ENCODE results near the gene GPR137C.
"Not testable (repeated sequence)": the region's sequence is repeated elsewhere in the genome, so short reads cannot be mapped to it uniquely, and the experiment has no call there.

GPR137C gene

DNA sequence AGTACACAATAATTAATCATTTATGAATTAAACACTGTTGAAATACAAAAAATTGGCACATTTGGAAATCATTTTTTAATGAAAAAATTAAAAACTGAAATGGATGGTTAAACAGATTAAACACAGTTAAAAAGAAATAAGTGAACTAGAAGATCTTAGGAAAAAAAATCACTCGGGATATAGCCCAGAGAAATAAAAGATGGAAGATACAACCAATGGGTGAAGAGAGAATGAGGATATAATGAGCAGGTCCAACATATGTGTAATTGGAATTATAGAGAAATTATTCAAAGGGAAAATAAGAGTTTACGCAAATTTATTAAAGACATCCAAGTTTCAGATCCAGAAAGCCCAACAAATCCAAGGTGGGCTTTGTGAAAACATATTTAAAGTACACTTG, 6.1 kb downstream of the GPR137C start:
- intact Hi-C loops (cut with DNase I) = loop anchor here (10.0 kb wide), 1 partner anchor 236 kb away; the partner anchor contains the start of gene GNPNAT1

DNA sequence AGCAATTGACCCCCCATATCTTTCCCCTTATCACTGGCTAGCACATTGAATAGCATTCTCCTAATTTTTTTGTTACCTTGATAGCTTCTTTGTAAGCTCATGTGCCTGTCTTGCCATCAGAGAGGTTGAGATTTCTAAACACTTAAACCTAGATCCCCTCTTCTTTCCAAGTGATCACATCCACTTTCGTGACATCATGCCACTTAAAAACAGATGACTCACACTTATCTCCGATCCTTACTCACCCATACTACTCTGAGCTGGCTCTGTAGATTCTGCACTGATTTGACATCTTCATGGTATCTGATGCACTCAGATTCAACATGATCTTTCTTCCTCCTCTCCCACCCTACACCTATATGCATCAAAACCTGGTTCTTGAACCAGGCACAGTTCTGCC, 10.5 kb downstream of the GPR137C start:
- no peak for DNase-seq
- intact Hi-C loops (cut with DNase I) = no loop called here

More for the DNA sequence above, 6.1 kb downstream of the GPR137C start:
- no peak for DNase-seq

DNA sequence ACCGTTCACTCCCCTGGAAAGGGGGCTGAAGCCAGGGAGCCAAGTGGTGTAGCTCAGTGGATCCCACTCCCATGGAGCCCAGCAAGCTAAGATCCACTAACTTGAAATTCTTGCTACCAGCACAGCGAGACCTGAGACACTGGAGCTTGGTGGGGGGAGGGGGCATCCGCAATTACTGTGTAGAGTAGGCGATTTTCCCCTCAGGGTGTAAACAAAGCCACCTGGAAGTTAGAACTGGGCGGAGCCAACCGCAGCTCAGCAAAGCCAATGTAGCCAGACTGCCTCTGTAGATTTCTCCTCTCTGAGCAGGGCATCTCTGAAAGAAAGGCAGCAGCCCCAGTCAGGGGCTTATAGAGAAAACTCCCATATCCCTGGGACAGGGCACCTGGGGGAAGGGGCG, 15.8 kb downstream of the GPR137C start:
- intact Hi-C loops (cut with DNase I) = not testable (repeated sequence)

DNA sequence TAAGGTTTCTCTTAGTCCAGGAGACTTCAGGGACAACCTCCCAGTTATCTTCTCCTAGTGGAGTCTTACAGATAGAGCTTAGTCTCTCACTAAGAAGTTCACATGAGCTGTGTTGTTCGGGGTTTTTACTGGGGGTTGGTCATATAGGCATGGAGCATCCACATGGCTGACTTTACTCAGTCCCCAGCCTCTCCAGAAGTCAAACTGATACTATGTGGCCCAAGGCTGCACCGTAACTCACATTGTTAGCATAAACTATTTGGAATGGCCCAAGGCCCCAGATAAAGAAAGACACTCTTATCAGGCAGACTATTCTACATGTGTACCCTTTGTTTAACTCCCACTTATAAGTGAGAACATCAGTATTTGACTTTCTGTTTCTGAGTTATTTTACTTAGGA, 23.2 kb downstream of the GPR137C start:
- intact Hi-C loops (cut with DNase I) = no loop called here
- no peak for DNase-seq

More for the DNA sequence above, 15.8 kb downstream of the GPR137C start:
- not testable (repeated sequence) for DNase-seq

DNA sequence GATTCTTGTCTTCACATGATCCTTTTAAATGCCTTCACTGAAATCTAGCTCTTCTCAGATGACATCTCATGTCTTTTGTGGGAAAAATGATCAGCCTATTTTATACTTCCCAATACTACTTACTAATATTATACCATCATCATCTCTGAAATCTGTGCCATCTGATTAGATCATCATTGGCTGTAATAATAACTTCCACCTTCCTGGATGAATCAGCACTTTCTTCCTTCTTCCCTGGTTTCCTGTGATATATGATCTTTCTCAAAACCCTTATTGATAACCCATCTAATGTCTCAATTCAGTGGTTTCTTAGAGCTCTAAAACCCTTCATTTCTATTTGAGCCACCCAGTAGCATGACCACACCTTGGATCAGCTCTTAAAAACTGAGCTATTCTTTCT, 30.9 kb downstream of the GPR137C start:
- DNase-seq = no peak
- intact Hi-C loops (cut with DNase I) = no loop called here

DNA sequence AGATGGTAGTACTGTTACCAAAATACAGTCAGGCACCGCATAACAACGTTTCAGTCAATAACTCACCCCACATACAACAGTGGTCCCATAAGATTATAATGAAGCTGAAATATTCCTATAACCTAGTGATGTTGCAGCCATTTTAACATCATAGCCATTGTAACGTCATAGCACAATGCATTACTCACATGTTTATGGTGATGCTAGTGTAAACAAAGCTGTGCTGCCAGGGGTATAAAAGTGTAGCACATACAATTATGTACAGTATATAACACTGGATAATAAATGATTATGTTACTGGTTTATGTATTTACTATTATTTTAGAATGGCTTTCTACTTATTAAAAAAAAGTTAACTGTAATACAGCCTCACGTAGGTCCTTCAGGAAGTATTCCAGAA, 37.0 kb downstream of the GPR137C start:
- intact Hi-C loops (cut with DNase I) = no loop called here
- DNase-seq = no peak

DNA sequence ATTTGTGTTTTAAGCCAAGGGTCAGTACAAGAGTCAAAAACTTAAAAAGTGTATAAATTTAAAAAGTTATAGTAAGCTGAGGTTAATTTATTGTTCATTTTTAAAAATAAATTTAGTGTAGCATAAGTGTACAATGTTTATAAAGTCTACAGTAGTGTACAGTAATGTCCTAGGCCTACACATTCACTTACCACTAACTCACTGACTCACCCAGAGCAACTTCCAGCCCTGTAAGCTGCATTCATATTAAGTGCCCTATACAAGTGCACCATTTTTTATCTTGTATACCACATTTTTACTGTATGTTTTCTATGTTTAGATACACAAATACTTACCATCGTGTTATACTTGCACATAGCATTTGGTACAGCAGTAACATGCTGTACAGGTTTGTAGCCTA, 37.7 kb downstream of the GPR137C start:
- DNase-seq = no peak
- intact Hi-C loops (cut with DNase I) = no loop called here

DNA sequence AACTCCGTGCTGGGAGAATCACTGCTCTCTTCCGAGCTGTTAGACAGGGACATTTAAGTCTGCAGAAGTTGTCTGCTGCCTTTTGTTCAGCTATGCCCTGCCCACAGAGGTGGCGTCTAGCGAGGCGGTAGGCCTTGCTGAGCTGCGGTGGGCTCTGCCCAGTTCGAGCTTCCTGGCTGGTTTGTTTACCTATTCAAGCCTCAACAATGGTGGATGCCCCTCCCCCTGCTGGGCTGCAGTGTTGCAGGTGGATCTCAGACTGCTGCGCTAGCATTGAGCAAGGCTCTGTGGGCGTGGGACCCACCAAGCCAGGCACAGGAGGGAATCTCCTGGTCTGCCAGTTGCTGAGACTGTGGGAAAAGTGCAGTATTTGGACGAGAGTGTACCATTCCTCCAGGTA, 43.7 kb downstream of the GPR137C start:
- peak in 1 of 10 donors; percentile 70 for DNase-seq
- intact Hi-C loops (cut with DNase I) = no loop called here

DNA sequence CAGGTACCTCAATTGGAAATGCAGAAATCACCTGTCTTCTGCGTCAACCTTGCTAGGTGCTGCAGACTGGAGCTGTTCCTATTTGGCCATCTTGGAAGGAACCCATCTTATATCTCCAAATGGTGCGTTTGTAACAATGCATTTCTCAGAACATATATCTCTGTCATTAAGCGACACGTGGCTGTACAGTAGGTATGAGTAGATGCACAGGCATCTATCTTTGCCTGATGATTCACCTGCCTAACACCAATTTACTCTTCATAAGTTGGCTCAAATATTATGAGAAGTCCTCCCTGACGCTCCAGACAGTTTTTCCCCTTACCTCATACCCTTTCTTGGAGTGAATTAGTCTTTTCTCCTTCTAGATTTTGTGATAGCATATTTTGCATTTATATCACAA, 44.2 kb downstream of the GPR137C start:
- intact Hi-C loops (cut with DNase I) = no loop called here
- DNase-seq = no peak

DNA sequence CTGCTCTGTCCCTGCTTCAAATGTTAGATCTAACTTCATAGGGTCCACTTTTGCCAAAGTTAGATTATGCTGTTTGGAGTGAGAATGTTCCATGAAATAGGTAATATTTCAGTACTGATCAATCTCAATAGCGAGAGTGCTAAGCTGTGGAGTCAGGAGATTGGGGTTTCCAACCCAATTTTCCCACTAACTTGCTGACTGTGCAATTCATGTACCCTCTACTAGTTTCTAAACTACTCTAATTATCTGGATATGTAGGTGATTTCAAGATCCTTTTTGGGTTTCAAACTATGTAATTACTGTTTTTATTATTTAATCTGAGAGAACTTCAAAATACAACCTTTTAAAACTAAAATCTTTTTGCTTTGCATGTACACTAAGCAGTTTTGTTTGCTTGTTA, 45.9 kb downstream of the GPR137C start:
- intact Hi-C loops (cut with DNase I) = no loop called here
- no peak for DNase-seq

DNA sequence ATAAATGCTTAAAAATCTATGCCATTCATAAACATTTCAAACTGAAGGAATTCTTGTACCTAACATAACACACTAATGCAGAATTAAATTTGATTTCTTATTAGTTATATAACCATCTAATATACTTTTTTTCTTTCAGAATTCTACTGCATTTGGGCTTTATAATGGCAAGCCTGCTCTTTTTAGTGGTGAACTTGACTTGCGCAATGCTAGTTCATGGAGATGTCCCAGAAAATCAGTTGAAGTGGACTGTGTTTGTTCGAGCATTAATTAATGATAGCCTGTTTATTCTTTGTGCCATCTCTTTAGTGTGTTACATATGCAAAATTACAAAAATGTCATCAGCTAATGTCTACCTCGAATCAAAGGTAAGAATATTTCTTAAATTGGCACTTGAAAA, 47.3 kb downstream of the GPR137C start:
- intact Hi-C loops (cut with DNase I) = no loop called here

DNA sequence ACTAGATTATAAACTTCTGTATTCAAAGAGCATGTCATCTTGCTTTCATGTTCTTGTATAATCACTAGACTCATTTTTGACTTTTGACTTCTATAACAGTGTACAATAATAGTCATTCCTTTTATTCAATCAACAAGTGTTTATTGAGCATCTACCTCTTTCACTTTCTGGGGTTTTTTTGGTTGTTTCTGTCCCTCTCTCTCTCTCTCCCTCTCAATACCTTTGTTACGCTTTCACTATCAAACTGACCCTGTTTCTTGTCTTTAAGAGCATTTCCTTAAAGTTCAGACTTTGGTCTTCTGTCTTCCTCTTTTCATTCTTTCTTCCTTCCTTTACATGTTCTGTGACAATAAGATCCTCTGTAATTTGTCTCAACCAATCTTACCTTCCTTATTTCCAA, 49.5 kb downstream of the GPR137C start:
- intact Hi-C loops (cut with DNase I) = no loop called here
- no peak for DNase-seq

More for the DNA sequence above, 47.3 kb downstream of the GPR137C start:
- DNase-seq = no peak

DNA sequence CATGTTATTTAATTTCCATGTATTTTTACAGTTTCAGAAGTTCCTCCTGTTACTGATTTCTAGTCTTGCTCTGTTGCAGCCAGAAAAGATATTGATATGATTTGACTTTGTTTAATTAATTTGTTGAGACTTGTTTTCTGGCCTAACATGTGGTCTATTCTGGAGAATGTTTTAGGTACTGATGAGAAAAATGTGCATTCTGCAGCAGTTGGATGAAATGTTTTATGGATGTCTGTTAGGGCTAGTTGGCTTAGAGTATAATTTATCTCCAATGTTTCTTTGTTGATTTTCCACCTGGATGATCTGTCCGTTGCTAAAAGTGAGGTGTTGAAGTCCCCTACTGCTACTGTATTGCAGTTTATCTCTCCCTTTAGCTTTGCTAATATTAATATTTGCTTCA, 54.4 kb downstream of the GPR137C start:
- DNase-seq = no peak
- intact Hi-C loops (cut with DNase I) = no loop called here

DNA sequence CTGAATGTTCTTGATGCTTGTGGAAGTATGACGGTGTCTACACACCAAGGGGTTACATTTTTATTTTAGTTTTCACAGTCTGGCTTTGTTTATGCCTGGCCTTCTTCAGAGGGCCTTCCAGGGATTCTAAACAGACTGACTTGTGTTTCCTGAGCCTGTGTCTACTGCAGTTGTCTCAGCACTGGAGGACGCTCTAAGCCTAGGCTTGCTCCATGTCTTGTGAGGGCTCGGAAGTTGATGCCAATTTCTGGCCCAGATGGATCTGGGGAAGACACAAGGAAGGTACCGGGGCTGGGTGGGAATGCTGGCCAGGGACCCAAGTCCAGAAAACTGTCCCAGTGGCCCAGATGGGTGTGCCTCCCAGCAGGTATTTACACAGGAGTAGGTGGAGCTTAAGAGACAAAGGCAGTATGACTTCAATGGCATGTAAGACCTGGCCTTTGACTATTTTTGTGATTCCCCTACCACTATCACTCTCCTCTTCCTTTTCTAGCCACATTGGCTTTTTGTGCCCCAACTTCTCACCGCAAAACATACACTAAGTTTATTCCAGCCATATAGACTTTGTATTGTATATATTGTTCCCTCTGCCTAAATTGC, 56.9 kb downstream of the GPR137C start:
- intact Hi-C loops (cut with DNase I) = no loop called here
- DNase-seq = no peak

DNA sequence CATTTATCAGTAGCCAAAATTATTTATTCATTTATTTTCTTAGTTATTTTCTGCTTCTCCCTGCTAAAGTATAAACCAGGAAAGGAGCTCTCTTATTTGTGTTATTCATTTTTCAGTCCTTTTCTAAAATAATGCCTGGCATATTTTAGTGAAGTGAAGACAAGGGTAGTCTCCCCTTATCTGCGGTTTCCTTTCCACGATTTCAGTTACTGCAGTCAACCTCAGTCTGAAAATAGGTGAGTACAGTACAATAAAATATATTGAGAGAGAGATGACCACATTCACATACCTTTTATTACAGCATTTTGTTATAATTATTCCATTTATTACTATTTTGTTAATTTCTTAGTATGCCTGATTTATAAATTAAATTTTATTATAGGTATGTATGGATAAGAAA, 57.6 kb downstream of the GPR137C start:
- no peak for DNase-seq
- intact Hi-C loops (cut with DNase I) = no loop called here

DNA sequence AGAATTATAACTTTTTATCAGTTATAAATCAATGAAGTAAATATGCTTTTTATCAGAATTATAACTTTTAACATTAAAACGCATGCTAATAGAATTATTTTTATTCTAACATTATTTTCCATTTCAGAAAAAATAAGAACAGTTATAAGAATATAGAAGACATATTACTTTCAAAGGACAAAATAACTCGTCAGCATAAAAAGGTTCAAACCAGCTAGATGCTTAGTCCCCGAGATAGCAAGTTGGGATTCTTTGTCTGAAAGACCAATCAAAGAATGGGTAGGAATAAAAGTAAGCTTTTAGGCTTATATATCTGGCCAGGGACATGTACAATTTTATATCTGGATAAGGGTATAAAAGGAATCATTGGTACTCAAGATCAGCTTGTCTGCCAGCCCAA, 66.0 kb downstream of the GPR137C start:
- DNase-seq = no peak
- intact Hi-C loops (cut with DNase I) = no loop called here

DNA sequence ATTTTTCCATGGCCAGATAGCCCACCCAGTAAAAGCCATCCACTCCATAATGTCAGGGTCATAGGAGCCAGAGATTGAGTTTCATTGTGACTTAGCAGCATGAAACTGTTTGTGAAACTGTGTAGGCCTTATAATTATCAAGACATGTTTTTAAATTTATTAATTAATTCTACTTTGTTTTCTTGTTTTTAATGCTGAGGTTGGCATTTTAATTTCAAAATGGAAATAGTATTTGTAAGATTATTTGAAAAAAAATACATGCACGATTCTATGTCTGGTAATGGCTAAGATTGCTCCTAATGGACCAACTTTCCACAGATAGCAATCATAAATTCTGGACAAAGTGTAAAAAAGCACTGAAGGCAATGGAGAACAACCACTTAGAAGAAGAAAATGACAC, 67.1 kb downstream of the GPR137C start:
- DNase-seq = no peak
- intact Hi-C loops (cut with DNase I) = no loop called here

DNA sequence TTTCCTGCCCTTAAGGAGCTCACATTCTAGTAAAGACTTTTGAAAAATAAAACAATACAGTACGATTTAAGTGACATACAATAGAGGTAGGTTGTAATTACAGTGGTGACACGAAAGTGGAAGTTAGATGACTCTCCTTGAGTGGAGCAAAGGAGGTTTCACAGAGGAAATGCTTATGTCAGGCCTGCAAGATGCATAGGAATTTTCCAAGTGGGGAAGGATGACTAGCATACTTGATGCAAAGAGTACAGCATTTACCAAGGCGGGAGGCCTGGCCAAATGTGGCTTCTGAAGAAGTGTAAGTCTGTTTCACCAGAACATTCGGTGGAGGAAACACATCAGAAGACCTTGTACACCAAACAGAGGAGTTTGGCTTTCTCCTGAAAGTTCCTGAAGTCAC, 87.5 kb downstream of the GPR137C start:
- no peak for DNase-seq
- intact Hi-C loops (cut with DNase I) = no loop called here

DNA sequence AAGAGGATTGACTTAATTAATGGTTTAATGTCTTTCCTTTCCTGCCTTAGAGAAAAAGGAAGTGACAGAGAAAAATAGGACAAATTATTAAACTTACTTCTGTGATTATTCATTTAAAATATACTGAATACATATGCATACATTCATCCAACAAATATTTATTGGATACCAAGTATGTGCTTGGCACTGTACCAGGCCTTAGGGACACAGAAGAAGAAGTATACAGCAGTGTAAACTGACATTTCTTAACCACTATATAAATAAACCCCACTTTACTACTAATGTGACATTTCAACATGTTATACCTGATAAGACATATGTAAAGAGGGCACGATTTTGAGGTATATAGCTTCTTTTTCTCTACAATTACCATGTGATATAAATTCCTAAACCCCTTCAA, 89.1 kb downstream of the GPR137C start:
- no peak for DNase-seq
- intact Hi-C loops (cut with DNase I) = no loop called here

DNA sequence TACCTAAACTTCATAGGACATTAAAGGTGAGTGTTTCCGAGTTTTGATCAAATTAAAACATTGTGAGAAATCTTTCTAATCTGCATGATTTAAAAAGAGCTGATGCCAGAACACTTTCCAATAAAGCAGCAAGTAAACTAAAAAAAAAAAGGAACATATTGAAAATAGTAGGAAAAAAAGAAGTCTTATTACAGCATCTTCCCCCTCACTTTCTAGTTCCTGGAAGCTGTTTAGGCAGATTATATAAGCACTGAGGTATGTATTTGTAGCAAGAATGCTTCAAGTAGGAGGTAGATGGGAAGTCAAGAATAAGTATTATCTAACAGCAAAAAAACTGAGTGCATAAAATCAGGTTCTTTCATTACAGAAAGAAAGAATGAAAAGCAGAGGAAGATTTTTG, 96.9 kb downstream of the GPR137C start:
- intact Hi-C loops (cut with DNase I) = no loop called here
- DNase-seq = no peak

DNA sequence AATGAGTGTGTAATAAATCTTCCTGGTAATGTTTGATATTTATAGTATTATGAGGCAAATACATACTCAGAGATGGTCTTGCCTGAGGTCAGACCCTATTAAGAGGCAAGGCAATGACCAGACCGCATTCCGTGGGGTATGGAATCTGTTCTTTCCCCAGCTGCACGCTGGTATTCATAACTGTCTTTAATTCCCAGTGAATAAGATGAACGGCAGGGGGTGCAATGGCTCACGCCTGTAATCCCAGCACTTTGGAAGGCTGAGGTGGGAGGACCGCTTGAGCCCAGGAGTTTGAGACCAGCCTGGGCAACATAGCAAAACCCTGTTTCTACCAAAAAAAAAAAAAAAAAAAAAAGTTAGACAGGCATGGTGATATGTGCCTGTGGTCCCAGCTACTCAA, 98.1 kb downstream of the GPR137C start:
- DNase-seq = no peak
- intact Hi-C loops (cut with DNase I) = no loop called here

DNA sequence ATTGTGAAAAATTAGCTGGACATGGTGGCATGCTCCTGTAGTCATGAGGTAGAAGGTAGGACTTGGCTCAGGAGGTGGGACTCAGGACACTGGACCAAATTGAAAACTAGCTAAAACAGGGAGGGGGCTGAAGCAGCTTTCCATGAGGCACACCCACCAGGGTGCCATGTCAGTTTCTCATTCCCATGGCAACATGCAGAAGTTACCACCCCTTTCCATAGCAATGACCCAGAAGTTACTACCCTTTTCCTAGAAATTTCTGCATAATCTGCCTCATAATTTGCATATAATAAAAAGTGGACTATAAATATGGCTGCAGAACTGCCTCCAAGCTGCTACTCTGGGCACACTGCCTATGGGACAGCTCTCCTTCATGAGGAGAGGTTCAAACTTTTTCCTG, 104.3 kb downstream of the GPR137C start:
- intact Hi-C loops (cut with DNase I) = no loop called here
- DNase-seq = no peak

DNA sequence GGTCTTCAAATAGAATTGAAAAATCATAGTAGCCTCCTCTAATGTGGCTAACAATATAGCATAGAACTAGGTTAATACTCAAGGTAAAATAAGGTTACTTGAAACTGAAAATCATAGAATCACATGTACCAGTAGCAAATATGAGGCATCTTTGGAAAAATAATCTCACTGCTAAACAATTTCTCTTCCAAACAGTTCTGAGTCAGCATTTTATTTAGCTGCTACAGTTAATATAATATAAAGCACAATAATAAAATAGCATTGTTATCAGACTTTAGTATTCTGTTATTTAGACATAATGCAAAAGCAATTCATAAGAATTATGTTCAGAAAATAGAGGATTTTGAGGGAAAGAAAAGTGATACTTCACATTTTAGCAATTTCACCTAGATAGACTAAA, 107.7 kb downstream of the GPR137C start:
- DNase-seq = no peak
- intact Hi-C loops (cut with DNase I) = no loop called here
